WTC11 (cell line): Measurements from ENCODE around the gene NATD1. TPM values are rescaled to one million over a fixed set of nuclear protein-coding genes. Genes with fewer than 3 reads are reported as not detected.

Experiments used
- ATAC-seq: fragments of 200-7000 bp; cut with Tn5 transposase; 2 replicates; pipeline ENCODE4 v1.10.0; 2021; ENCODE audit warnings: mild to moderate bottlenecking, moderate library complexity
- CTCF ChIA-PET: fragments of 300-600 bp; sonication (Branson Sonifier 250); formaldehyde crosslinking; loops from one replicate; lab custom pipeline; 2021; ENCODE audit warnings: antibody characterized with exemption; lab: Charles Lee
- POLR2A ChIA-PET: fragments of 350-600 bp; sonication (Branson Sonifier 250); formaldehyde crosslinking; loops from one replicate; lab custom pipeline; 2021; ENCODE audit warnings: antibody characterized with exemption; lab: Charles Lee
- DNase-seq: peaks from one replicate; pipeline ENCODE4 v3.0.0; 2021; ENCODE audit warnings: low spot score
- H3K27ac Mint-ChIP-seq: 2 replicates; pipeline ENCODE4 v1.8.0; 2021; ENCODE audit warnings: mixed read lengths
- H3K27me3 Mint-ChIP-seq: 2 replicates; pipeline ENCODE4 v1.8.0; 2021; ENCODE audit warnings: low read depth, mild to moderate bottlenecking, moderate library complexity, mixed read lengths
- H3K36me3 Mint-ChIP-seq: 2 replicates; pipeline ENCODE4 v1.8.0; 2021; ENCODE audit warnings: mixed read lengths
- H3K4me1 Mint-ChIP-seq: 2 replicates; pipeline ENCODE4 v1.8.0; 2022; ENCODE audit warnings: mixed read lengths
- H3K4me3 Mint-ChIP-seq: 2 replicates; pipeline ENCODE4 v1.8.0; 2021; ENCODE audit warnings: mild to moderate bottlenecking, moderate library complexity, mixed read lengths
- H3K9me3 Mint-ChIP-seq: 2 replicates; pipeline ENCODE4 v1.8.0; 2021; ENCODE audit warnings: mixed read lengths
- AFF4 ChIP-seq: sonication (generic); formaldehyde crosslinking; IDR thresholded peaks from 2 replicates; pipeline ENCODE4 v1.8.1; 2023; ENCODE audit warnings: mild to moderate bottlenecking, missing genetic modification reagents, borderline replicate concordance
- AR ChIP-seq: fragments of 250-450 bp; sonication (Bioruptor Pico); IDR thresholded peaks from 2 replicates; pipeline ENCODE4 v1.9.0; 2021; ENCODE audit warnings: mild to moderate bottlenecking
- ATF2 ChIP-seq: sonication (generic); formaldehyde crosslinking; IDR thresholded peaks from 2 replicates; pipeline ENCODE4 v1.8.1; 2022; ENCODE audit warnings: low read depth, missing genetic modification reagents, borderline replicate concordance
- GRHL2 ChIP-seq: fragments of 250-450 bp; sonication (Bioruptor Pico); IDR thresholded peaks from 2 replicates; pipeline ENCODE4 v1.8.0; 2022; ENCODE audit warnings: mild to moderate bottlenecking, moderate library complexity; ENCODE audit not compliant: insufficient replicate concordance, severe bottlenecking
- GTF2I ChIP-seq: fragments of 250-450 bp; sonication (Bioruptor Pico); conservative IDR thresholded peaks from 2 replicates; pipeline ENCODE4 v1.4.0; 2021; ENCODE audit warnings: mild to moderate bottlenecking
- HMGXB4 ChIP-seq: sonication (generic); formaldehyde crosslinking; IDR thresholded peaks from 2 replicates; pipeline ENCODE4 v1.8.1; 2023; ENCODE audit warnings: mild to moderate bottlenecking, moderate library complexity, missing genetic modification reagents
- JUN ChIP-seq: sonication (generic); formaldehyde crosslinking; IDR thresholded peaks from 2 replicates; pipeline ENCODE4 v1.8.0; 2023; ENCODE audit warnings: mild to moderate bottlenecking, missing genetic modification reagents
- PRDM15 ChIP-seq: sonication (generic); formaldehyde crosslinking; IDR thresholded peaks from 2 replicates; pipeline ENCODE4 v1.8.0; 2022; ENCODE audit warnings: missing genetic modification reagents
- SP1 ChIP-seq: sonication (generic); formaldehyde crosslinking; conservative IDR thresholded peaks from 2 replicates; pipeline ENCODE4 v1.8.1; 2022; ENCODE audit warnings: missing genetic modification reagents
- TCF7 ChIP-seq: sonication (generic); formaldehyde crosslinking; IDR thresholded peaks from 2 replicates; pipeline ENCODE4 v1.8.0; 2022; ENCODE audit warnings: mild to moderate bottlenecking, low read depth, missing genetic modification reagents, moderate library complexity
- TEAD4 ChIP-seq: sonication (generic); formaldehyde crosslinking; IDR thresholded peaks from 2 replicates; pipeline ENCODE4 v1.8.0; 2022; ENCODE audit warnings: mild to moderate bottlenecking, missing genetic modification reagents
- ZNF416 ChIP-seq: fragments of 250-450 bp; sonication (Bioruptor Pico); IDR thresholded peaks from 2 replicates; pipeline ENCODE4 v1.9.0; 2021; ENCODE audit warnings: mild to moderate bottlenecking, inconsistent platforms
- ZNF512 ChIP-seq: sonication (generic); formaldehyde crosslinking; IDR thresholded peaks from 2 replicates; pipeline ENCODE4 v1.8.1; 2022; ENCODE audit warnings: missing genetic modification reagents, borderline replicate concordance
- total RNA-seq: library from RNA; stranded (reverse); gene quantifications from 3 replicates; pipeline ENCODE4 v1.2.3, GENCODE V29; 2021

Gene NATD1
- total RNA-seq, 1 experiment from 2014 or later = 10.1 TPM

- TF ChIP-seq AR (no peak), HMGXB4 (no peak), SP1 (CRISPR knock-in tag) (no peak), ZNF512 (CRISPR knock-in tag) (no peak), GTF2I (CRISPR knock-in tag) (no peak), AFF4 (CRISPR knock-in tag) (no peak), TEAD4 (CRISPR knock-in tag) (no peak), GRHL2 (no peak)
Observed at GRCh38 chr17:21249086-21249795, 4.0 kb downstream of the NATD1 start (continued).

GRCh38 chr17:21248500-21248899, 4.7 kb downstream of the NATD1 start:
- Mint-ChIP-seq H3K4me1 (peaks cover 6% of the 10 kb centered on the region), H3K4me3 (no peak overlapping the region), H3K27ac (no peak overlapping the region), H3K9me3 (no peaks in the 10 kb centered on the region), H3K27me3 (peaks cover 4% of the 10 kb centered on the region; the same call in 1 of the 2 replicates), H3K36me3 (no peaks in the 10 kb centered on the region)
- no peak for ATAC-seq
- POLR2A ChIA-PET = no interaction called here
- CTCF ChIA-PET = interaction anchor here (2.4 kb wide), 1 partner anchor 8 kb away, joined by 17 read pairs; no protein-coding TSS in a partner anchor
- DNase-seq = no peak
- TF ChIP-seq ZNF416 = no peak
- no peak for TF ChIP-seq JUN
- TF ChIP-seq ATF2 (CRISPR knock-in tag) = no peak
- TF ChIP-seq TCF7 (CRISPR knock-in tag) = no peak
- TF ChIP-seq PRDM15 (CRISPR knock-in tag) = no peak
- no peak for TF ChIP-seq SP1 (CRISPR knock-in tag)
- no peak for TF ChIP-seq AFF4 (CRISPR knock-in tag)
